IPS DF 4.7 (cell line): Measurements from ENCODE around the gene PITX3.

Source experiments
- DNase-seq: peaks from one replicate; pipeline ENCODE4 v3.0.0-alpha.2; 2013; ENCODE audit warnings: low spot score; ENCODE audit errors: extremely low read depth

PITX3 gene

DNA sequence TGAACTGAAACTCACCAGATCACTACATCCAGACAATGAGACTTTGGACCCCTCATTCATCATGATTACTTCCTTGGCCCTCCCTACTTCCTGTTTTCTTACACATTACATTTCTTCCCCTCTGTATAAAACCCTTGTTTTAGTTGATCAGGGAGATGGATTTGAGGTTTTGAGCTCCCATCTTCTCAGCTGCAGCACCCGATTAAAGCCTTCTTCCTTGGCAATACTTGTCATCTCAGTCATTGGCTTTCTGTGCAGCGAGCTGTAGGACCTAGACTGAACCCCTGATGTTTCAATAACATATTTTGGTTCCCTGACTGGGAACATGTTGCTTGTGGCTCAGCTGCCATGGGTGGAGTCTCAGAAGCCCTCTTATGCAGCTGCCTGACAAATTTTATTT lies 56.0 kb downstream of the PITX3 start:
- no peak for DNase-seq

DNA sequence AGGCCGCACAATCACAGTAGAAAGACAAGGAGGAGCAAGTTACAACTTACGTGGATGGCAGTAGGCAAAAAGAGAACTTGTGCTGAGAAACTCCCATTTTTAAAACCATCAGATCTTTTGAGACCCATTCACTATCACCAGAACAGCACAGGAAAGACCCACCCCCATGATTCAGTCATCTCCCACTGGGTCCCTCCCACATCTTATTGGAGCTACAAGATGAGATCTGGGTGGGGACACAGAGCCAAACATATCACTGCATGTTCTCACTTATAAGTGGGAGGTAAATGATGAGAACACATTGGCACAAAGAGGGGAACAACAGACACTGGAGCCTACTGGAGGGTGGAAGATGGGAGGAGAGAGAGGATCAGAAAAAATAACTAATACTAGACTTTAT lies 56.7 kb downstream of the PITX3 start:
- no peak for DNase-seq
